ENCODE results near the gene TOP2A.

DNA sequence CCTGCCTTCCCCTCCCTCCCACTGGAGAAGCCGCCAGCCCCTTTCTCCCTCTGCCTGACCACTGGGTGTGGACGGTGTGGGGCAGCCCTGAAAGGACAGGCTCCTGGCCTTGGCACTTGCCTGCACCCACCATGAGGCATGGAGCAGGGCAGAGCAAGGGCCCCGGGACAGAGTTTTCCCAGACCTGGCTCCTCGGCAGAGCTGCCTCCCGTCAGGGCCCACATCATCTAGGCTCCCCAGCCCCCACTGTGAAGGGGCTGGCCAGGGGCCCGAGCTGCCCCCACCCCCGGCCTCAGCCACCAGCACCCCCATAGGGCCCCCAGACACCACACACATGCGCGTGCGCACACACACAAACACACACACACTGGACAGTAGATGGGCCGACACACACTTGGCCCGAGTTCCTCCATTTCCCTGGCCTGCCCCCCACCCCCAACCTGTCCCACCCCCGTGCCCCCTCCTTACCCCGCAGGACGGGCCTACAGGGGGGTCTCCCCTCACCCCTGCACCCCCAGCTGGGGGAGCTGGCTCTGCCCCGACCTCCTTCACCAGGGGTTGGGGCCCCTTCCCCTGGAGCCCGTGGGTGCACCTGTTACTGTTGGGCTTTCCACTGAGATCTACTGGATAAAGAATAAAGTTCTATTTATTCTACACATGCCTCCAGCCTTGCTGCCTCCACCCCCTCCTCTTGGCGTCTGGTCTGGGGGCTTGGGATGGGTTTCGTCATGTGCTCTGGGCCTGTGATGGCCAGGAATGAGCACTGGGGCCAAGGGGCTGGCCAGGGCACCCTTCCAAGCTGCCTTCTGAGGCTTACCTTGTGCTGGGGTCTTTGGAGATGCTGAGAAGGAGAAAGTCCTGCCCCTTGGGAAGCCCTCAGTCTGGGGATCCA is 60.5 kb downstream of the TOP2A start:
- TF ChIP-seq, protein P1, sequence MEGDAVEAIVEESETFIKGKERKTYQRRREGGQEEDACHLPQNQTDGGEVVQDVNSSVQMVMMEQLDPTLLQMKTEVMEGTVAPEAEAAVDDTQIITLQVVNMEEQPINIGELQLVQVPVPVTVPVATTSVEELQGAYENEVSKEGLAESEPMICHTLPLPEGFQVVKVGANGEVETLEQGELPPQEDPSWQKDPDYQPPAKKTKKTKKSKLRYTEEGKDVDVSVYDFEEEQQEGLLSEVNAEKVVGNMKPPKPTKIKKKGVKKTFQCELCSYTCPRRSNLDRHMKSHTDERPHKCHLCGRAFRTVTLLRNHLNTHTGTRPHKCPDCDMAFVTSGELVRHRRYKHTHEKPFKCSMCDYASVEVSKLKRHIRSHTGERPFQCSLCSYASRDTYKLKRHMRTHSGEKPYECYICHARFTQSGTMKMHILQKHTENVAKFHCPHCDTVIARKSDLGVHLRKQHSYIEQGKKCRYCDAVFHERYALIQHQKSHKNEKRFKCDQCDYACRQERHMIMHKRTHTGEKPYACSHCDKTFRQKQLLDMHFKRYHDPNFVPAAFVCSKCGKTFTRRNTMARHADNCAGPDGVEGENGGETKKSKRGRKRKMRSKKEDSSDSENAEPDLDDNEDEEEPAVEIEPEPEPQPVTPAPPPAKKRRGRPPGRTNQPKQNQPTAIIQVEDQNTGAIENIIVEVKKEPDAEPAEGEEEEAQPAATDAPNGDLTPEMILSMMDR (conservative IDR thresholded peaks at IDR 0.05), result no peak
- TF ChIP-seq EZH2 (IDR thresholded peaks at IDR 0.05; ENCODE audit: low read depth), result no peak
